Measurements from ENCODE around the gene OR51B6.
"Not testable (repeated sequence)": the region's sequence is repeated elsewhere in the genome, so short reads cannot be mapped to it uniquely, and the experiment has no call there.

The OR51B6 gene

DNA sequence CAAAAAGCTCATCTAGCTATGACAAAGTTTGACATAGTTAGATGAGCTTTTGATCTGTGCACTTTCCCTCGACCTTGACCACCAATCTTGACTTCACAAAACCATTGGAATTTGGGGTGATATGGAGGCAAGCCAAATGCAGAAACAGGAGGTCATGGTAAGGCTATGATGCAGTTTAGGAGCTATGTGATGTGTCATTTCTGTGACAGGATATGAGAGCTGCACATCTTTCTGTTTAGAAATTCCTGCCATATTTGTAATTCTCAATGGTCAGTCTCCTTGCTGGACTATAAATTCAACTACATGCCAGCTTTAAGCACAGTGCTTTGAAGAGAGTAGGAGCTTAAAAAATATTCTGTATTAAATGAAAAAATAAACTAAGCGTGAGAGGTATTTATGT is 12.9 kb downstream of the OR51B6 start:
- DNase-seq (ENCODE audit: low spot score) = no peak

DNA sequence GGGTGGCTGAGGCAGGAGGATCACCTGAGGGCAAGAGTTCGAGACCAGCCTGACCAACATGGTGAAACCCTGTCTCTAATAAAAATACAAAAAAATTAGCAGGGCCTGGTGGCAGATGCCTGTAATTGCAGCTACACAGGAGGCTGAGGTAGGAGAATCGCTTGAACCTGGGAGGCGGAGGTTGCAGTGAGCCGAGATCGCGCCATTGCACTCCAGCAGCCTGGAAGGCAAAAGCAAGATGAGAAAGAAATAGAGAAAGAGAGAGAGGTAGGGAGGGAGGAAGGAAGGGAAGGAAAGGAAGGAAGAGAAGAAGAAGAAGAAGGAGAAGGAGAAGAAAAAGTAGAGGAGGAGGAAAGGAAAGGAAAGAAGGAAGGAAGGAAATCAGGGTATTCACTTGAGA is 15.1 kb downstream of the OR51B6 start:
- not testable (repeated sequence) for DNase-seq (ENCODE audit: low spot score)

DNA sequence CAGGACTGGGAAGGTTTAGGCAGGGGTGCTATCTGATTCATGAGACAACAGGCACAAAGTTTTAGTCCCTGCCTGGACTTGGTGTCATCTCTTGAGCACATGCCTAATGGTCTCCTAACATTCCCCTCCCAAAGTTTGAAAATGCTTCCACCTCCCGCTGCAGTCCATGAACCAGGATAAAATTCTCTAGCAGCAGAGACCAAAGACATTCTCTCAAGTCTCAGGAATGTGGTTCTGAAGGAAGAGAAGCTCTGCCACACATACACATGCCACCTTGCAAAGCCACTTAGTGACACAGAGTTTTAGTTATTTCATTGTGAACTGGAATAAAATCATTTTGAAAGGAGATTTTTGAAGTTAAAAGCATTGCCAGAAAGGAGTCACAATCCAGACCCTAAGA is 15.5 kb downstream of the OR51B6 start:
- DNase-seq (ENCODE audit: low spot score) = no peak

DNA sequence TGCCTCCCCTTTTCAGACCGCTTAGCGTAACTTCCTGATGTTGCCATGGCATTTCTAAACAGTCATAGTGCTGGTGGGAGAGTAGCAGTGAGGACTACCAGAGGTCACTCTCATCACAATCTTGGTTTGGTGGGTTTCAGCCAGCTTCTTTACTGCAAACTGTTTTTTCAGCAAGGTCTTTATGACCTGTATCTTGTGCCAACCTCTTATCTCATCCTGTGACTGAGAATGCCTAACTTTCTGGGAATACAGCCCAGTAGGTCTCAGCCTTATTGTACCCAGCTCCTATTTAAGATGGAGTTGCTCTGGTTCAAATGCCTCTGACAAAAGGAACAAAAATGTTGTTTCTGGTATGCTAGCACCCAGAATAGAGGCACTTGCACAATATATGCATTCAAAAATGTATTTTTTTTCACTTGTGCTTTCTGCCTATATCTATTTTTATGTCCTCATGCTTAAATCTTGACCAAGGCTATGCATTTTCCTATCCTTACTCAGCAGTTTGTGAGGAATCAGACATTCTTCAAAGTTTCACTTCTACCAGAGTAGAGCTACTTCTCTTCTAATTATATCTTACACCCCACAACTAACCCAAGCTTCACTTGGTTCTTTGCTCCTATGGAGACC is 16.3 kb downstream of the OR51B6 start:
- DNase-seq (ENCODE audit: low spot score) = no peak

DNA sequence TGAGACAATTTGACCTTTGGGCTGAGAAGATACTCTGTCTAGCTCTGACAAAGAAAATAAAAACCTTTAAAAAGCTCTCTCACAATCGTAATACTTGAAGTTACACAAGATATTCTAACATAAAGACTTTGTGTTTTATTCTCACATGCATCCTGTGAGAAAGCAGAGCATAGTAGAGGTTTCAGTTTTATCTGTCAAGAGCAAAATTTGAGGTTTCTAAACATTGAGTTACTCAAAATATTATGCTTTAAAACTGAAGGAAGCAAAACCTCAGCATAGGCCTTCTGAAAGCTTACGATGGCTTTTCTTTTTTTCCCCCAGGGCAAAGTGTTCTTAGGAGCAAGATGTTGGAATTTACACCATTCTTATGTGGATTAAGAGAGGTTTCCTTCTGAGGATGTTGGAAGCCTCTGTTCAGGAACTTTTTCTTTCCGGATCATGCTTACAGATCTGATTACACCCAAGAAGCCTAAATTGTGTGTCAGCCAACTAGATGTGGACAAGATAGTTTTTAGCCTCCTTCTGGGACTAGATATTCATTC is 17.3 kb downstream of the OR51B6 start:
- no peak for DNase-seq (ENCODE audit: low spot score)

DNA sequence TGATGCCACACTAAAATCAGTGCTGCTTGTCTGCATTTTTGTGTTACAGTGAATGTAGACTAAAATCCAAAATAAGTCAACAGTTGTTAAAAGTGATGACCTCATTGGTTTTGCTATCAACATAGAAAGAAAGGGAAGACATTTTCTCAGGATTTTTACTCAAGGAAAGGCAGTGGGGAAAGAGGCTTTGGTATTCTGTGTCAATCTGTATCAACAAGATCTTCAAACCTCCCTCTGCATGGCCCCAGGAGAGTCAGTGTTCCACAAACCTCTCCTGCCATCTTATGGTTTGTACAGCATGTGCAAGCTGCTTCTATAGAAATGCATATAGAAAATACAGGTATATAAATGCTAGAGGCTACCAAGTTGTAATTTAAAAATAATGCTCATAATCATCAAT is 18.5 kb downstream of the OR51B6 start:
- no peak for DNase-seq (ENCODE audit: low spot score)

DNA sequence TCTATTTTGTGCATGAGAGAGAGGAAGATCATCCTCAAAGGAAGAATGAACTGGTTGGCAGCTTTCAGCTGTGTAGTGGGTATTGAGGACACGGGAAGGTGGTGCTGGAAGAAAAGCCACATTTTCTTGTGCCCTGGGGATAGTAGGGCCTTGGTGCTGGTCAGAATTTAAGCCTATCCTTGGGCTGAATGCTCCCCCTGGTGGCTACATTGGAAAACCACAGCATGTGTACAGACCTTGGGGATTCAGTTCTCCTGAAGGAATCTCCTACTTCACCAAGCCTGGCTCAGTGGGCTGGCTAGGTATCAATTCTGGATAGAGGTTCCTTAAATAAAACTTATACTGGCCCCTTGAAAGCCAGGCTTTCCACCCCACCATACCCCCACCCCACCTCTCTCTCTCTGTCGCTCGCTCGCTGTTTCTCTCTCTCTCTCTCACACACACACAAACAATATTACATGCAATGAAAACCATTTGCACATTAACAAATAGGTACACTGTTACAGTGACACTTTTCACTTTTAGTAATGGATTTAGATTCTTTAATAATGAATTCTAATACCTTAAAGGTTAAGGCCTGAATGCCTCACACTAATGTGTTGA is 29.5 kb downstream of the OR51B6 start:
- peak; percentile 64 for DNase-seq (ENCODE audit: low spot score)

DNA sequence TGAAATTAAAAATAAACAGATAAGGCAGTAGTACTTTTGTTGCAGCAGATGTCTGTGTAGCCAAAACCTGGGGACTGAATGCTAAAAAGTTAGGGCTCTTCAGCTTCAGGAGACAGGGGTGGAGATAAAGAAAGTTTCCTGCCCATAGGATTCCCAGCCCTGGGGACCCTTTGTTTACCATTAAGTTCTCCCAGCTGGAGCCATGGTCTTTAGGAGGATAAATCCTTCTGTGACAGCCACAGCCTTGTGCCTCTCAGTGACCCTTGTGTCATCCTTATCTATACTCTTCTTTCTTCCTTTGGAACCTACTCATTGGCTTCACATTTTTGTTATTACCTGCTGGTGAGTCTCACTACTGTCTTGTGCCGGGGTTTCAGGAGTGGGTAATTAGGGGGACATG is 32.3 kb downstream of the OR51B6 start, which contains the start of gene OR51M1:
Gene OR51M1 (plus strand): TSS at position 237 of the 400 bp plus-strand sequence. CDS start 5,587 bp downstream, outside the sequence.
- no peak for DNase-seq (ENCODE audit: low spot score)

DNA sequence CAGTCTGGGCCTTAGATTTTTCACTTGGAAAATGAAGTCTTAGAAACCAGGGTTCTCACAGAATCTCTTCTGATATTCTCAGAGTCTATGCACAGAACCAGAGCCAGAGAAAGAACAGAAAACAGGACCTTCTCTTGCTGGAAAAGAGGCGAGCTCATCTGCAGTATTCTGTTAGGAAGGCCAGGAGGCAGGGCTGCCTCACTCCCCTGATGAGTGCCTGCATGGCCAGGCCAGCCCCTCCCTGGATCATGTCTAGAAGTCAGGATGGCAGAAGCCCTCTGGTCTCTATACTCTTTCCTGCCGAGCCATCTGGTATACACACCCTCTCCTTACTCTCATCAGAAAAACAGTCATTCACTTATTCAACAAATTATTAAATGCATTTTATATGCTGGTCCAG is 33.0 kb downstream of the OR51B6 start:
- DNase-seq (ENCODE audit: low spot score) = no peak

DNA sequence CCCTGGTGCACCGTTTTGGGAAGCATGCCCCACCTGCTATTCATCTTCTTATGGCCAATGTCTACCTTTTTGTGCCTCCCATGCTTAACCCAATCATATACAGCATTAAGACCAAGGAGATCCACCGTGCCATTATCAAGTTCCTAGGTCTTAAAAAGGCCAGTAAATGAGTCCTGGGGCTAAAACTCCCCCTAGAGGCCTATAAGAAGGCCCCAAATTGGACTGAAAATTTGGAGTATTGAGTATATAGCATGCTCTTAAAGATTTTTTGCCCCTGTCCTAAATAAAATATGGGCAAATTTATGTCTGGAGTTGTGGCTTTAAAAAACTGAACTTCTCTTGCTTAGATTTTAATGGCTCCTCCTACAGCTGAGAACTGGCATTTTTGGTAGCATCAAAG is 38.9 kb downstream of the OR51B6 start:
- no peak for DNase-seq (ENCODE audit: low spot score)

DNA sequence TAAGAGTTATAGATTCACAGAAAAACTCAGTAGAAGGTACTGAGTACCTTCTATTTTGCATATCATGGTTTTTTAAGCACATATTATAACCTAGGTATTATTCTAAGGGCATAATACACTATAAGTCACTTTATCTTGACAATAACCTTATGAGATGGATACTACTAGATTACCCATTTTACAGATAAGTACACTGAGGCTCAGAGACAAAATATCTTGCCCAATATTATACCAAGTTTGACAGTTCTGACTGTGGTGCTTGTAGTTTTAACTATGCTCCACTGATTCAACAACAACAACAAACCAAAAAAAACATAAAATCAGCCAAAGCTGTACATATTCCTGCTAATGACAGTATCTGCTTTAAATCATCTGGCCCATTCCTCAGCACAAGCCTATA is 42.8 kb downstream of the OR51B6 start:
- DNase-seq (ENCODE audit: low spot score) = no peak

DNA sequence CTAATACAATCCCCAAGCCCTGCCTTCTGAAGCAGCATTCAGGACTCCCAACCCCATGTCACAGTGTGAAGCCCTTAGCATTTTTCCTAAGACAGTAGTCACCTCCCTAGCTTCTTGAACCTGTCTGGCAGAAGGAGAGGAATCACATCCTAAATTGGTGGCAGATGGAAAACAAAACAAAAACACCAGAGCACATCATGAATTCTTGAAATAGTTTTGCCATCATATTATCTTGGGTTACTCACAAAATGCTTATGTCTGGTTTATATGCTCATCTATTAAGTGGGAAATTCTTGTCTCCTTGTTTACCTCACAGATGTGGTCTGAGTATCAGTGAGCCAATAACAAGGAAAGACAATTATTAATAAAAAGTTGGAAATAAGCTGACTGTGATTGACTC is 47.6 kb downstream of the OR51B6 start:
- DNase-seq (ENCODE audit: low spot score) = no peak

Data from ecto neural progenitor cell (in vitro differentiated cells).